ENCODE data around the gene CCNL2.
A peak's percentile ranks its signal among the peaks of the same experiment; 100 is the strongest.
"Not testable (repeated sequence)": the region's sequence is repeated elsewhere in the genome, so short reads cannot be mapped to it uniquely, and the experiment has no call there.

Gene CCNL2

DNA sequence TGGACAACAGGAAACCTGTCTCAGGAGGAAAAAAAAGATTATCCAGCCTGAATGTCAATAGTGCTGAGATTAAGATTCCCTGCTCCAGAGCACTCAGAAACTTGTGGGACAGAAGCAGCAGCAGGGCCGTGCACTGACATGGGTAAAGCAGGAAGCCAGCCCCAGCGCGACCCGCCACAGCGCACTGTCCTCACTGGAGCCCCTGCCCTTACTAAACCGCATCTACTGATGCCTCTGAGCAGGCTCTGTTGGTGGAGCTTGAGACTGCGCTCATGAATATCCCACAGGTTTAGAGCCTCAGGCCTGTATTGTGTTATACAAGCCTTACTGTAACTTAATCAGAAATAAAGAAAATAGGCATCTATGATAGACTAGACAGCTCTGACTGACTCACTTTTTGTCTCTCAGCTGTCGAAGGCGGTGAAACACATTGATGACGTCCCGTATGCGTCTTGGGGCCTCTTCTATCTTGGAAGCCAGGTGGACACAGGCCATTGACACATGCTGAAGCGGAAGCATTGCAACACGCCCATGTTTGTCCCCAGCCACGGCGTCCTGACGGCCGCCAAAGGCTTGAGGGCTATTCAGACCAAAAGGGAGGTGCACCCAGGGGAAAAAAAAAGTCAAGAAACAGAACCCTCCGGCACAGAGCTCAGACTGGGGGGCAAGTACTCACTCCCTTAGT lies 1.2 kb downstream of the CCNL2 start:
- DNase-seq: peak; percentile 59

DNA sequence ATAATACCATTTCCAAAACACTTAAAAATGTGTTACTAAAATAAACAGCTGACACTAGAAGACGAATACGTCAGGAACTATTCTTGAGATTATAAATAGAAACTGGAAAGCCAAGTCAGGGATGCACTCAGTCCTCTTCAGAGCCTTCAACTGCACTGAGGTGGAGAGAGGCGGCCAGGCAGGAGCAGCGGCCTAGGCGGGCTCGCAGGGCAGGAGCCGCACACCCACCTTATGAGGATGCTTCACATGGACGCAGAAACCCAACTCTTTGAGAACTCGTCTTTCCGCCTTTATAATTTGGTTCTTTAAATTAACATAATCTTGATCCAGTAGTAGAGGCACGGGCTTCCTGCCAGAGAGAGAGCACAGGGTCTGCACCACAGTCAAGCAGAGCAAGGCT lies 4.0 kb downstream of the CCNL2 start:
- DNase-seq: no peak

DNA sequence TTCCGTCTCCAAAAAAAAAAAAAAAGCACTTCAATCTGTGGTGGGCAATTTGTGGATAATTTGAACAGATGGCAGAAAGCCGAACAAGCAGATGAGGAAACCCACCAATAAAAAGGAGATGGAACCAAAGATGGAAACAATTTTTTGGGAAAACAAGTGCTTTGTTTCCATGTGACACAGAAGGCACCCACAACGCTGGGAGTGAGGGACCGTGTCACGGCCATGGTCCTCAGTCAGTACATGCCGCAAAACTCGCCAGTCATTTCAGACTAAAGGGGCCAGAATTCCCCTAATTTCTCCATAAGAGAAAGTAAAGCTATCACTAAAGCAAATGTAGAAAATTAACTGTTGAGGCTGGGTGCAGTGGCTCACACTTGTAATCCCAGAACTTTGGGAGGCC lies 5.0 kb downstream of the CCNL2 start:
- DNase-seq: no peak

DNA sequence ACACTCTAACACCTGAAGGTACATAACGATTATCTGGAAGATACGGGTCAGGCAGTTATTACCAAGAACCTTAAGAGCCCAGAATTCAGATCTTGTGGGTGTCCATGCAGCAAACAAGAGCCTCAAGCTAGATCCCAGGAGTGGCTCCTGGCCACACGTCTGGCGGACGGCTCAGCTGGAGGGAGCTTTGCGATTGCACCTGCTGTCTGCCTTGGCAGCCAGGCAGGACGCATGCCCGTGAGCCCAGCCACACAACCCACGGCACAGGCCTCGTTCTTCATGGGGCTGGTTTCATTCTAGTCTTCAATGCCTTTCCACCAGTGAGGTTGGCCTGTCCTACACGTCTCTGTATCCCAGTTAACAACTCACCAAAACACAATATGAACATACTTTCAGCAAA lies 5.7 kb downstream of the CCNL2 start:
- no peak for DNase-seq

- no peak for DNase-seq
Observed at GRCh38 chr1:1393014-1393413, 6.1 kb downstream of the CCNL2 start.

GRCh38 chr1:1391225-1391624 lies 7.9 kb downstream of the CCNL2 start:
- DNase-seq: no peak

GRCh38 chr1:1390675-1391074 lies 8.5 kb downstream of the CCNL2 start:
- DNase-seq: no peak

DNA sequence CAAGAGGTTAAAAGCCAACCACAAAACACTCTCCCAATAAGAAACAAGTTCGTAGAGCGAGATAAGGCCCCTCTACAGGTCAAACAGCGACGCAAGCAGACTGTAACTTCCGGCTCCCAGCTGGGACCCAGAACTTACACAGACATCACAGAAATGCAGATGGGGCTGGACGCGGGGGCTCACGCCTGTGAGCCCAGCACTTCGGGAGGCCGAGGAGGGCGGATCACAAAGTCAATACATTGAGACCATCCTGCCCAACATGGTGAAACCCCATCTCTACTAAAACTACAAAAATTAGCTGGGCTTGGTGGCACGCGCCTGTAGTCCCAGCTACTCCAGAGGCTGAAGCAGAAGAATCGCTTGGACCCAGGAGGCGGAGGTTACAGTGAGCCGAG lies 11.1 kb downstream of the CCNL2 start:
- no peak for DNase-seq

- no peak for DNase-seq
Observed at GRCh38 chr1:1387098-1388077, 11.7 kb downstream of the CCNL2 start.

DNA sequence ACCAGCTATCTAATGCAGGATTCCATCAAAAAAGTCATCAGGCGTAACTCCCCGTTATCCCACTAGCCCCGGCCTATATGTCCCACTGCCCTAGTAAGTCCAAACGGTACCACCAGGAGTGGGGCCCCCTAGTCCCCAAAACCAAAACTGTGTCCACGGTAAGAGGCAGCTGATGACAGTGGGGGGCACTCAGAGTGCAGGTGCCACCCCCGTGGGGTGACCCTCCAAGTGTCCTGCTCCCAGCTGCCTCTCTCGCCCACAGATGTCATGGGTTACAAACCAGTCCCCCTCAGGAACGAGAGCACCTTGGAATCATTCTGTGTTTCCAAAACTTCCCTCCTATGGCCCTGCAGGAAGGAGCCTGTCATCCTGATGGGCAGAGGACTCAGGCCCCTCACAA lies 13.2 kb downstream of the CCNL2 start:
- DNase-seq: no peak

DNA sequence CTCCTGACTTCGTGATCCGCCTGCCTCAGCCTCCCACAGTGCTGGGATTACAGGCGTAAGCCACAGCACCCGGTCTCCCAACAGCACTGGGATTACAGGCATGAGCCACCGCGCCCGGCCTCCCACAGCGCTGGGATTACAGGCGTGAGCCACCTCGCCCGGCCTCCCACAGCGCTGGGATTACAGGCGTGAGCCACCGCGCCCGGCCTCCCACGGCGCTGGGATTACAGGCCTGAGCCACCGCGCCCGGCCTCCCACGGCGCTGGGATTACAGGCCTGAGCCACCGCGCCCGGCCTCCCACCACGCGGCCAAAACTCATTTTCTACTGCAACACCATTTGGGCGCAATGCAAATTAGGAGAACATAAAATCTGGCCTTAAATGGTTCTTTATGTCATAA lies 13.8 kb downstream of the CCNL2 start:
- not testable (repeated sequence) for DNase-seq

- no peak for DNase-seq
Observed at GRCh38 chr1:1381294-1381693, 17.8 kb downstream of the CCNL2 start.

DNA sequence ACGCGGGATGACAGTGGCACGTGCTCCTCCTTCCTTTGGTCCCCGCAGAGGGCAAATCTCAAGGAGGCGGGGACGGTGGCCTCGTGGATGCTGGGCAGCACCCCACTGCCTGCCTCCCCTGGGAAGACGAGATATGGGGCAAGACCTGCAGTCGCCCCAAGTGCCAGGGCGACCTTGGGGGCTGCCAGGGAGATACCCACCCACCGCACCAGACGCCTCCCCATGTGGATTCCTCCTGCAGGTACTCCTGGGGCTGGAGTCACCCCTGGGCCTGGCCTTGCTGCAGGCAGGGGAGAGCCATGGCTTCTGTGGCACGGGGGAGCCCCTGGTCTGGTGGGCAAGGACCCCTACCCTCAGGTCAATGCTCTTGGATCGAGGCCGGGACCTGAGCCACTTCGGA lies 18.3 kb downstream of the CCNL2 start:
- DNase-seq: no peak

- DNase-seq: no peak
Observed at GRCh38 chr1:1377540-1378205, 21.5 kb downstream of the CCNL2 start.

DNA sequence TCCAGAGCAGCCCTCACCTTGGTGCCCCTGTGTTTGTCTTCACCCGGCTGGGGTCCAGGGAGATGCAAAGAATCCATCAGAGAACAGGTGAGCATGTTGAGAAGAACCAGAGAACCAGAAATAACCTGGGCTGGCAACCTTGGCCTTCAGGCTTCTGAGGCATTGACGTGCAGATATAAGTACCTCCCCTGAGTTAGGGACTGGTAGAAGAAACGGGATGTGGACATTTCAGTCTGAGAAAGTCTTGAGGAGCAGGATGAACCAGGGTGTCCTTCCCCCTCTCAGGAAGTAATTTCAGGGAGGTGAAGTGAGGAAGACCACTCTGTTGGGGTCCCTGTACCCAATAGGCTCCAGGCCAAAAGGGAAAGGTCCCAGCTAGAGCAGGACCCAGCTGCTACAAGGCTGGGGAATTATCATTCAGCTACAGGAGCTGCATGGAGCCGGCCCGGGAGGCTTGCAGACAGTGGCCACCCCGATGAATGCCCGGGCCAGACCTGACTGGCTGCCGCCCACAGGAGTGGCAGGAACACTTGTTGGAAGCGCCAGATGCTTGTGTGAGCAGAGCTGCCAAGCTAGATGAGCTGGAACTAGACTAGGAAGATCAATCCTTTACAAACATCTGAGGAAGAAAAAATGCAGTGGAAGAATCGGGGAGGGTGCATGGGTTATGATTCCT lies 22.4 kb downstream of the CCNL2 start:
- no peak for DNase-seq

GRCh38 chr1:1374929-1375662 lies 24.0 kb downstream of the CCNL2 start, which contains the start of gene AURKAIP1:
Gene AURKAIP1 (minus strand): TSS chr1:1375207. CDS start chr1:1374756, 451 bp downstream.
- peak; percentile 100 for DNase-seq

GRCh38 chr1:1374589-1374928 lies 24.6 kb downstream of the CCNL2 start:
- no peak for DNase-seq

GRCh38 chr1:1373815-1374588 lies 25.1 kb downstream of the CCNL2 start:
- DNase-seq: no peak

GRCh38 chr1:1373051-1373814 lies 25.9 kb downstream of the CCNL2 start:
- DNase-seq: no peak

Measured in MV-4-11 (cell line).